ENCODE data around the gene CTSV.
"Not testable (repeated sequence)": the region's sequence is repeated elsewhere in the genome, so short reads cannot be mapped to it uniquely, and the experiment has no call there.

GRCh38 chr9:97000139-97000787 is 38.7 kb downstream of the CTSV start:
- TF ChIP-seq TCF4 (CRISPR knock-in tag; IDR thresholded peaks at IDR 0.05; ENCODE audit: borderline replicate concordance); ISL1 (CRISPR knock-in tag; IDR thresholded peaks at IDR 0.05); ZFP30 (CRISPR knock-in tag; IDR thresholded peaks at IDR 0.05); PPARA (CRISPR knock-in tag; IDR thresholded peaks at IDR 0.05; ENCODE audit: borderline replicate concordance); RARB (CRISPR knock-in tag; IDR thresholded peaks at IDR 0.05); ARNTL (CRISPR knock-in tag; IDR thresholded peaks at IDR 0.05; ENCODE audit: borderline replicate concordance, low read depth); ESRRG (CRISPR knock-in tag; IDR thresholded peaks at IDR 0.05); ZNF8 (CRISPR knock-in tag; IDR thresholded peaks at IDR 0.05): not testable (repeated sequence)
- TF ChIP-seq, protein P1, sequence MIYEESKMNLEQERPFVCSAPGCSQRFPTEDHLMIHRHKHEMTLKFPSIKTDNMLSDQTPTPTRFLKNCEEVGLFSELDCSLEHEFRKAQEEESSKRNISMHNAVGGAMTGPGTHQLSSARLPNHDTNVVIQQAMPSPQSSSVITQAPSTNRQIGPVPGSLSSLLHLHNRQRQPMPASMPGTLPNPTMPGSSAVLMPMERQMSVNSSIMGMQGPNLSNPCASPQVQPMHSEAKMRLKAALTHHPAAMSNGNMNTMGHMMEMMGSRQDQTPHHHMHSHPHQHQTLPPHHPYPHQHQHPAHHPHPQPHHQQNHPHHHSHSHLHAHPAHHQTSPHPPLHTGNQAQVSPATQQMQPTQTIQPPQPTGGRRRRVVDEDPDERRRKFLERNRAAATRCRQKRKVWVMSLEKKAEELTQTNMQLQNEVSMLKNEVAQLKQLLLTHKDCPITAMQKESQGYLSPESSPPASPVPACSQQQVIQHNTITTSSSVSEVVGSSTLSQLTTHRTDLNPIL (CRISPR knock-in tag; IDR thresholded peaks at IDR 0.05; ENCODE audit: low read depth): not testable (repeated sequence)

Data from SK-N-SH treated with all-trans-retinoic acid at 6 μM for 48 hours (cell line).